HEK293 (cell line): ENCODE measurements around the gene ZIC4.

Experiments used
- BCL11A ChIP-seq: fragments of 450-650 bp; formaldehyde crosslinking; IDR thresholded peaks from 2 replicates; pipeline ENCODE4 v1.5.1; 2016; ENCODE audit warnings: low read depth, missing biosample characterization, missing genetic modification characterization
- CTCF ChIP-seq: fragments of 450-650 bp; formaldehyde crosslinking; IDR thresholded peaks from 2 replicates; pipeline ENCODE4 v1.5.1; 2016; ENCODE audit warnings: missing biosample characterization, missing genetic modification characterization
- SETDB1 ChIP-seq: IDR thresholded peaks from one replicate; pipeline ENCODE4 v1.6.1; 2017; ENCODE audit warnings: mild to moderate bottlenecking, low read length, moderate library complexity, mixed read lengths; ENCODE audit not compliant: insufficient read length
- YY1 ChIP-seq: fragments of 450-650 bp; formaldehyde crosslinking; IDR thresholded peaks from 2 replicates; pipeline ENCODE4 v1.5.1; 2018; ENCODE audit warnings: missing biosample characterization, missing genetic modification characterization
- YY2 ChIP-seq: fragments of 450-650 bp; formaldehyde crosslinking; IDR thresholded peaks from 2 replicates; pipeline ENCODE4 v1.5.1; 2016; ENCODE audit warnings: missing biosample characterization, missing genetic modification characterization
- ZBTB26 ChIP-seq: fragments of 450-650 bp; formaldehyde crosslinking; optimal IDR thresholded peaks from 2 replicates; pipeline ENCODE3; 2016; ENCODE audit warnings: missing biosample characterization, mild to moderate bottlenecking, missing genetic modification characterization
- ZNF140 ChIP-seq: fragments of 450-650 bp; formaldehyde crosslinking; IDR thresholded peaks from 2 replicates; pipeline ENCODE4 v1.5.1; 2016; ENCODE audit warnings: missing biosample characterization, missing genetic modification characterization
- ZNF19 ChIP-seq: fragments of 450-650 bp; formaldehyde crosslinking; IDR thresholded peaks from 2 replicates; pipeline ENCODE4; 2016; ENCODE audit warnings: missing biosample characterization, missing genetic modification characterization, low read depth
- ZNF280C ChIP-seq: fragments of 450-650 bp; formaldehyde crosslinking; IDR thresholded peaks from 2 replicates; pipeline ENCODE4 v1.5.1; 2016; ENCODE audit warnings: missing biosample characterization, missing genetic modification characterization
- ZNF426 ChIP-seq: fragments of 450-650 bp; formaldehyde crosslinking; IDR thresholded peaks from 2 replicates; pipeline ENCODE4 v1.5.1; 2017; ENCODE audit warnings: missing biosample characterization, missing genetic modification characterization, mild to moderate bottlenecking, inconsistent platforms, moderate library complexity
- ZSCAN5A ChIP-seq: fragments of 450-650 bp; formaldehyde crosslinking; IDR thresholded peaks from 2 replicates; pipeline ENCODE4 v1.5.1; 2016; ENCODE audit warnings: missing biosample characterization, missing genetic modification characterization

- TF ChIP-seq CTCF (tag by site-specific recombination), result no peak
- TF ChIP-seq ZNF426 (tag by site-specific recombination), result no peak
- no peak for TF ChIP-seq SETDB1
- no peak for TF ChIP-seq ZSCAN5A (tag by site-specific recombination)
- no peak for TF ChIP-seq ZNF140 (tag by site-specific recombination)
- no peak for TF ChIP-seq ZBTB26 (tag by site-specific recombination)
- no peak for TF ChIP-seq ZNF280C
- TF ChIP-seq BCL11A (tag by site-specific recombination), result no peak
- no peak for TF ChIP-seq YY1 (tag by site-specific recombination)
- no peak for TF ChIP-seq YY2 (tag by site-specific recombination)
- no peak for TF ChIP-seq ZNF19 (tag by site-specific recombination)
Measured at GRCh38 chr3:147381596-147381995, 24.7 kb downstream of the ZIC4 start.
